Effector memory CD8-positive, alpha-beta T cell (primary cell): ENCODE measurements around the gene STX8.

ENCODE experiments used
- ATAC-seq: fragments of 150-1000 bp; cut with Tn5 transposase; replicated peaks from 2 replicates; pipeline ENCODE4 v1.10.0; 2021; ENCODE audit warnings: mild to moderate bottlenecking, moderate library complexity
- DNase-seq, 3 experiments: peaks; one replicate each; pipeline ENCODE4 v3.0.0; 2021
- H3K27ac Mint-ChIP-seq, 2 donors: one replicate each; pipeline ENCODE4 v1.8.0; 2022; ENCODE audit warnings: mild to moderate bottlenecking in 2 of 2, mixed read lengths in 2 of 2, moderate library complexity in 2 of 2
- H3K27me3 Mint-ChIP-seq, 2 donors: one replicate each; pipeline ENCODE4 v1.8.0; 2022; ENCODE audit warnings: mixed read lengths in 2 of 2
- H3K36me3 Mint-ChIP-seq: one replicate; pipeline ENCODE4 v1.8.0; 2022; ENCODE audit warnings: mild to moderate bottlenecking, moderate library complexity, mixed read lengths; ENCODE audit not compliant: insufficient read depth
- H3K4me1 Mint-ChIP-seq, 2 donors: one replicate each; pipeline ENCODE4 v1.8.0; 2022; ENCODE audit warnings: low read depth in 2 of 2, mixed read lengths in 2 of 2
- H3K4me3 Mint-ChIP-seq, 2 donors: one replicate each; pipeline ENCODE4 v1.8.0; 2022; ENCODE audit warnings: mild to moderate bottlenecking in 2 of 2, mixed read lengths in 2 of 2, moderate library complexity in 2 of 2
- H3K9me3 Mint-ChIP-seq, 2 donors: one replicate each; pipeline ENCODE4 v1.8.0; 2022; ENCODE audit warnings: mixed read lengths in 2 of 2

The STX8 gene

GRCh38 chr17:9239246-9239792 is 336.3 kb downstream of the STX8 start:
- H3K9me3 Mint-ChIP-seq, result no peaks in the 10 kb centered on the region
- H3K27ac Mint-ChIP-seq, result peak overlapping the region; percentile 63 to 71
- H3K4me3 Mint-ChIP-seq, result peak overlapping the region; percentile 78 to 84
- peaks cover 15 to 19% of the 10 kb centered on the region in 2 donors for H3K4me1 Mint-ChIP-seq
- peaks cover 0 to 2% of the 10 kb centered on the region in 2 donors for H3K27me3 Mint-ChIP-seq
- ATAC-seq (no peak), DNase-seq (no peak)
- H3K36me3 Mint-ChIP-seq, result peaks cover 13% of the 10 kb centered on the region

- DNase-seq, result no peak
- peaks cover 15 to 19% of the 10 kb centered on the region in 2 donors for H3K4me1 Mint-ChIP-seq
- H3K9me3 Mint-ChIP-seq, result no peaks in the 10 kb centered on the region
- H3K27ac Mint-ChIP-seq, result peak overlapping the region; percentile 63 to 71
- H3K36me3 Mint-ChIP-seq, result peaks cover 16% of the 10 kb centered on the region
- H3K27me3 Mint-ChIP-seq, result peaks cover 0 to 10% of the 10 kb centered on the region in 2 donors
- ATAC-seq, result no peak
- H3K4me3 Mint-ChIP-seq, result peak overlapping the region; percentile 78 to 84
Measured at GRCh38 chr17:9238340-9239245, 337.0 kb downstream of the STX8 start.

- Mint-ChIP-seq H3K36me3 (peaks cover 16% of the 10 kb centered on the region), H3K4me3 (peak overlapping the region in 1 of 2 donors; percentile 84), H3K27ac (no peak overlapping the region), H3K27me3 (peaks cover 0 to 13% of the 10 kb centered on the region in 2 donors), H3K4me1 (peaks cover 15 to 19% of the 10 kb centered on the region in 2 donors), H3K9me3 (no peaks in the 10 kb centered on the region)
- no peak for ATAC-seq
- no peak for DNase-seq
Measured at GRCh38 chr17:9237661-9238301, 337.8 kb downstream of the STX8 start.

GRCh38 chr17:9237053-9237410 is 338.6 kb downstream of the STX8 start:
- Mint-ChIP-seq H3K9me3 (no peaks in the 10 kb centered on the region), H3K4me1 (peaks cover 15 to 19% of the 10 kb centered on the region in 2 donors), H3K27ac (no peak overlapping the region), H3K36me3 (peaks cover 13% of the 10 kb centered on the region), H3K27me3 (peaks cover 0 to 13% of the 10 kb centered on the region in 2 donors), H3K4me3 (no peak overlapping the region)
- DNase-seq (no peak), ATAC-seq (no peak)

- H3K27me3 Mint-ChIP-seq, result peaks cover 0 to 13% of the 10 kb centered on the region in 2 donors
- H3K36me3 Mint-ChIP-seq, result peaks cover 12% of the 10 kb centered on the region
- H3K9me3 Mint-ChIP-seq, result no peaks in the 10 kb centered on the region
- no peak overlapping the region for H3K27ac Mint-ChIP-seq
- no peak overlapping the region for H3K4me3 Mint-ChIP-seq
- ATAC-seq, result no peak
- no peak for DNase-seq
- peaks cover 13 to 16% of the 10 kb centered on the region in 2 donors for H3K4me1 Mint-ChIP-seq
Measured at GRCh38 chr17:9236286-9237052, 339.2 kb downstream of the STX8 start.

- H3K36me3 Mint-ChIP-seq, result peaks cover 9% of the 10 kb centered on the region
- H3K27me3 Mint-ChIP-seq, result peaks cover 0 to 13% of the 10 kb centered on the region in 2 donors
- H3K27ac Mint-ChIP-seq, result no peak overlapping the region
- ATAC-seq (no peak), DNase-seq (no peak)
- no peak overlapping the region for H3K4me3 Mint-ChIP-seq
- peaks cover 8 to 12% of the 10 kb centered on the region in 2 donors for H3K4me1 Mint-ChIP-seq
- no peaks in the 10 kb centered on the region for H3K9me3 Mint-ChIP-seq
Measured at GRCh38 chr17:9235346-9235745, 340.3 kb downstream of the STX8 start.

DNA sequence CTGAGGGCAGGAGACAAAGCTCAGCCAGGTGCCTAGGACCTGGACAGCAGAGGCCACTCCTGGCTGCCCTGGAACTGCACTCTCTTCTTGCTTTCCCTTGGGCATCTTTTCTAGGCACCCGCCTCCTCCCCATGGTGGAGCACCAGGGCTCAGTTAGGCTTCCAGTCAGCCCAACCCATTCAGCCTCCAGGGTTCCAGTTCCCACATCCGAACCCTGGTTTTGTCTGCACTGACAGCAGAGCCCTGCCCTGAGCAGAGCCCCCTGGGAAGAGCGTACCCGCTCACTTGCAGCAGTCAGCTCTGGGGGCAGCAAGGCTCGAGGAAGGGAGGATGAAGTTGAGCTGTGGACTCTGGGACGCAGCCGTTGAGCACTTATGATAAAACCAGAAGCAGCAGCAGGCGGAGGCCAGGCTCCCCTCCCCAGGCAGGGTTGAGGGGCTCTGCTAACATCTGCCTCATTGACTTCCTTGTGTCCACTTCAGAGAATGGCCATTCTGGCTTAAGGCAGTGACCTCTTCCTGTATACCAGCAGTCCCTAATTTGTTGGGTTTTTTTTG is 341.2 kb downstream of the STX8 start:
- peaks cover 0 to 13% of the 10 kb centered on the region in 2 donors for H3K27me3 Mint-ChIP-seq
- no peak for ATAC-seq

GRCh38 chr17:9233761-9234160 is 341.9 kb downstream of the STX8 start:
- Mint-ChIP-seq H3K4me3 (no peak overlapping the region), H3K27ac (no peak overlapping the region), H3K9me3 (no peaks in the 10 kb centered on the region), H3K36me3 (peaks cover 4% of the 10 kb centered on the region), H3K4me1 (peaks cover 2% of the 10 kb centered on the region in 2 donors), H3K27me3 (peaks cover 0 to 13% of the 10 kb centered on the region in 2 donors)
- DNase-seq (no peak), ATAC-seq (no peak)

More for the DNA sequence above, 341.2 kb downstream of the STX8 start:
- no peaks in the 10 kb centered on the region for H3K9me3 Mint-ChIP-seq
- no peak overlapping the region for H3K27ac Mint-ChIP-seq
- H3K36me3 Mint-ChIP-seq, result peaks cover 6% of the 10 kb centered on the region
- H3K4me1 Mint-ChIP-seq, result peaks cover 6 to 8% of the 10 kb centered on the region in 2 donors
- DNase-seq, result no peak
- H3K4me3 Mint-ChIP-seq, result no peak overlapping the region

- DNase-seq (no peak), ATAC-seq (no peak)
- Mint-ChIP-seq H3K27ac (no peak overlapping the region), H3K4me1 (no peaks in the 10 kb centered on the region), H3K4me3 (no peak overlapping the region), H3K27me3 (peaks cover 0 to 13% of the 10 kb centered on the region in 2 donors), H3K9me3 (no peaks in the 10 kb centered on the region), H3K36me3 (peaks cover 4% of the 10 kb centered on the region)
Measured at GRCh38 chr17:9233271-9233599, 342.4 kb downstream of the STX8 start.

DNA sequence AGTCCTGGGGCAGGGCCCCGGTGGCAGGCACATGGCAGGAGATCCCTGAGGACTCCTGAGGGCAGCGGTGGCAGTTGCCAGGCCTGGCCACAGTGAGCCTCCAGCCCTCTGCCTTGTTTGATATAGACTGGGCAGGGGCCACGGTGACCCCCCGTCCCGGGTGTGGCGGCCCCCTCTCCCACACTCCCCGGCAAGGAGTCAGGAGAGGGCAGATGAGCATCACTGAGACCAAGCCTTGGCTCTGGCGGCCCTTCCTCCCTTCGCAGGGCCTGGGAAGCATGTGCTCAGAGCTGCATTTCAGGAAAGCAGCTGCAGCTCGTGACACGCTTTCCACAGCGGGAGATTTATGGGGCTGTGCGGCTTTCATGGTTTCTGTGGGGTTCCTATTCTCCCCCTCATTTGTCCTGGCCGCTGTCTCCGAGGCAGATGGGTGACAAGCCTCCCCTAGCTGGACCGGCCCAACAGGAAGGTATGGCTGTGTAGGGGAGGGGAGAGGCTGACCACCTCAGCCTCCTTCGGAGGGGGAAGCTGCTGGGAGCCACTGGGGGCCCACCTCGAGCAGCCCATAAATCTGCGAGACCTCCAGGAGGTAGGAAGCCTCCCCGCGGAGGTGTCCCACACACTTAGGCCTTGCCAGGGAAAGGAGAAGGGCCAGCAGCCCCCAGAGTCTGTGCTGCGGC is 342.9 kb downstream of the STX8 start:
- Mint-ChIP-seq H3K4me1 (no peaks in the 10 kb centered on the region), H3K9me3 (no peaks in the 10 kb centered on the region), H3K4me3 (no peak overlapping the region), H3K36me3 (peaks cover 4% of the 10 kb centered on the region), H3K27ac (no peak overlapping the region), H3K27me3 (peaks cover 0 to 13% of the 10 kb centered on the region in 2 donors)
- ATAC-seq (no peak), DNase-seq (no peak)

DNA sequence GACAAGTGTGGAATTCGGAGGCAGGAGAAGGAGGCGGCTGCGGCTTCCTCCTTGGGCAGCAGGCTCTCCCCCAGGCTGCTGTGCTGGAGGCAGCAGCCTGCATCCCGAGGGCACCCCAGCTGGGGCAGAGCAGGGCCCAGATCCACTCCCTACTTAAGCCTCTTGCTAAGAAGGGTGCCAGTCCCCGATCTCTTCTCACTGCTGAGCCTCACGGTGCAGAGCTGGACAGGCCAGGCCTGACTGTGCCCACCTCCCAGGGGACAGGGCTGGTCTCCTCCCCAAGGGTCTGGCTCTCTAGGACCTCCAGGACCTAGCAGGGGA is 343.5 kb downstream of the STX8 start:
- DNase-seq, result no peak
- peaks cover 4% of the 10 kb centered on the region for H3K36me3 Mint-ChIP-seq
- ATAC-seq, result no peak
- no peaks in the 10 kb centered on the region for H3K4me1 Mint-ChIP-seq
- no peak overlapping the region for H3K4me3 Mint-ChIP-seq
- peaks cover 0 to 13% of the 10 kb centered on the region in 2 donors for H3K27me3 Mint-ChIP-seq
- no peak overlapping the region for H3K27ac Mint-ChIP-seq
- no peaks in the 10 kb centered on the region for H3K9me3 Mint-ChIP-seq

- no peak overlapping the region for H3K4me3 Mint-ChIP-seq
- no peak for DNase-seq
Measured at GRCh38 chr17:9231449-9232154, 344.0 kb downstream of the STX8 start.

More at GRCh38 chr17:9231449-9232154, 344.0 kb downstream of the STX8 start:
- H3K9me3 Mint-ChIP-seq, result no peaks in the 10 kb centered on the region
- H3K36me3 Mint-ChIP-seq, result peaks cover 4% of the 10 kb centered on the region
- no peak overlapping the region for H3K27ac Mint-ChIP-seq
- no peaks in the 10 kb centered on the region for H3K4me1 Mint-ChIP-seq
- H3K27me3 Mint-ChIP-seq, result peaks cover 0 to 13% of the 10 kb centered on the region in 2 donors
- ATAC-seq, result no peak
